HG03103 (cell line): Measurements from ENCODE around the gene LMO2.
"Not testable (repeated sequence)": the region's sequence is repeated elsewhere in the genome, so short reads cannot be mapped to it uniquely, and the experiment has no call there.

Source experiments
- ATAC-seq: cut with Tn5 transposase; IDR thresholded peaks from one replicate; pipeline ENCODE4 v1.9.1; 2021; ENCODE audit warnings: low read depth; ENCODE audit not compliant: unreplicated experiment

The LMO2 gene

GRCh38 chr11:33866936-33867335, 24.9 kb downstream of the LMO2 start:
- no peak for ATAC-seq

DNA sequence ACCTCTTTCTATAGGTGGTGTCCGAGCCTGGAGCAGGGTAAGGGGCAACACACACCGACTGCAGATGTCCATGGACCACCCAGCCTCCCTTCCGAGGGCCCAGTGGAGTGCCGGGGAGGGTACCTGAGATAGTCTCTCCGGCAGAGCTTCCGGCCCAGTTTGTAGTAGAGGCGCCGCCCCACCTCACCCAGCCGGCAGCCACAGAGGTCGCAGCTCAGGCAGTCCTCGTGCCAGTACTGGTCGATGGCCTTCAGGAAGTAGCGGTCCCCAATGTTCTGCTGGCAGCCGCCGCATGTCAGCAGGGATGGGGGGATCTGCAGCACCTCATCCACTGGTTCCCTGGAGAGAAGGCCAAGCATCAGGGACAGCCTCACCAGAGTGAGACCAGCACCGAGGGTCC, 27.4 kb downstream of the LMO2 start:
- no peak for ATAC-seq

DNA sequence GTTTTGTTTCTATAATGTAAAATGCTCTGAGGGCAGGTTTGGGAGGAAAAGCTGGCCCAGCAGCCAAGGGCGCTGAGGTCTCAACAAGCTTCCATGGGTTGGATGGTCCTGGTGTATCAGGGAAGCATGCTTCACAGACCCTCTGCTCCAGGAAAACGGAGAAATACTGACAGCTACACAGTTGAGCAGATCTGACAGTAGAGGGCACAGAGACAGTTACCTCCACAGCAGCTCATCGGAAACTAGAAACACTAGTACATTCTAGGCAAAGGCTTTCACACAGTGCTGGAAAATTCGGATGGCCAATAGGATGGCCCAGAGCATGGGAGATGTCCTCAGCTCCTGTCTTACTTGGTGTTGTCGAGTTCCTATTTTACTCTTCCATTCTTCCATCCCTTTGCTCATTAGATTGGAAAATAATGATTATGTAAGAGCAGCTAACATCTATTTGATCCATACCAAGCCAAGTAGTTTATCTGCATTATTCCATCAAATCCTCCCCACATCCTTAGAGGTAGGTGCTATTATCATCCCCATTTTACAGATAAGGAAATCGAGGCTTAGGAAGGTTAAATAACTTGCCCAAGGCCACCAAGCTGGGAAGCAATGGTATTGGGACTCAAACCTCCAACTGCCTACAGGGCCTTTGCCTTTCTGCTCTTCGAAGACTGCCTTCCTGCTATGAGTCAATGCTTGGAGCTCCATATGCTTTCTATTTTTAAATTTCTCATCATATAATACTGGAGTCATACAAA, 28.3 kb downstream of the LMO2 start:
- no peak for ATAC-seq

DNA sequence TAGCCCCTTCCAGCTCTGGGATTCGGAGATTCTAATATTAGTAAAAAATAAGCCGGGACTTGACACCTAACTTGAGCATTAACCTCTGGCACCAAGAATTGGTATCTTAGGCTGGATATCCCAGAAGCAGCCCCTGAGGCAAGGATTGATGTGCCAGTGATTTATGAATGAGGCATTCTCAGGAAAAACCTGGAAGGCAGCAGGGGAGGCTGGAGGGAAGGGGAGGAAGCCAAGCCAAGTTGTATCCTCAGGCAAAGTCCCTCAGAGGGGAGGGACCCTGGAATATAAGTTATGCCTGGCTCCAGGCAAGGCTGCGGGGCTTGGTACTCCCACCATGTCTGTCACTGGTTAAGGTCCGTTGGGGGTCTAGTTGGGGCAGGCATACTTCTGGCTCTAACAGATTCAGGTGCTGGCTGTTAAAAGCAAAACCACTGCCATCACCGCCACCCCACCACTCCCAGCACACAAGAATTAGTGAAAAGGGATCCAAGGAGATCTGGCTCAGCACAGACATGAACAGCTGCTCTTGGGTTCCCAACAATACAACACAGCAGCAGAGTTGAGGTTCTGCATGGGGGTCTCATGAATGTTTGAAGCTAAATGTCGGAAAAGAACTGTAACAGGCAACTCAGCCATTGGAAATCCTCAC, 29.8 kb downstream of the LMO2 start:
- ATAC-seq: no peak

DNA sequence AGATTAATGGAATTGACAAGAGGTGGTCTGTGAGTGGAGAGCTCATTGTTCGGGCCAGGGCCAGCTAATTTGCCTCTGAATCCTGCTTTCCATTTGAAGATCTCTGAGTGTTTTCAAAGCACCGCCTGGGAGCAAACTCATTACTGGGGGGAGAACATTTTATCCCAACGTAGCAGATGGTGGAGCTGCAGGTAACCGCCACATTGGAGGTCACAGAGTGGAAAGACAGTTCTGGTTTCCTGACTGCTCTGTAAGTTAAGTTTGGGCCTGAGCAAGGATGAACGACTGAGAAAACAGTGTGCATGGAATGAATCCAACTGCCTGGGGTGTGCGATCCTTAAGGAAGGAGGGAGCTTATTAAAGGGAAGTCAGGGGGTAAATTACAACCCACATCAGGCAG, 30.5 kb downstream of the LMO2 start:
- ATAC-seq: no peak

DNA sequence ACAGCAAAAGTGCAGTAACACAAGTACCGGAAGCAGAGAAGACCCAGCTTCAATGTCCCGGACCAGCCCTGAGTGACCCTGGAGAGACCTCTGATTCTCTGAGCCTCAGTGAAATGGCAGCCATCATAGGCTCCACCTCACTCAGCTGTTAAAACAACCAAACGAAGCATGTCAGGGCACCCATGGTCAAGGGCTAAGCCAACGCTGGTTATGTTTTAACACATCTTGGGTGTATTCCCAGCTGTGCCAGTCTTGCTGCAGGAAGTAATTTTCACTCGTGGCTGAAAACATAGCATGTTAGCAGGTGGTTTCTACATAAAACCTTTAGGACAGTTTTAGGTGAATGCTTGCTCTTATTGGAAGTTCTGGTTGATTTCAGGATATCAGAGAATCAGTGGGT, 30.9 kb downstream of the LMO2 start:
- no peak for ATAC-seq

DNA sequence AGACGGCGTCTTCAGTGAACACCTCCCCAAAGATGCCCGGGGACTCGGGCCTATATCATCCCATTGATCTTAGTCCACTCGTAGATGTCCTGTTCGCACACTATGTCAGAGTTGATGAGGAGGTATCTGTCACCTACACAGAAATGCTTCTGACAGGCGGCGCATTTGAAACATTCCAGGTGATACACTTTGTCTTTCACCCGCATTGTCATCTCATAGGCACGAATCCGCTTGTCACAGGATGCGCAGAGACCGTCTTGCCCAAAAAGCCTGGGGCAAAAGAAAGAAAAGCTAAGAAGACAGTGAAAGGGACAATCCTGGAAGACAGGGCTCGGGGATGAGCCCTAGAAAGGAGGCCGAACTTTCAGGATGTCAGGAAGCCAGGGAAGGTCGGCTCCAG, 32.6 kb downstream of the LMO2 start:
- no peak for ATAC-seq

GRCh38 chr11:33857933-33858371, 33.9 kb downstream of the LMO2 start:
- ATAC-seq: no peak

DNA sequence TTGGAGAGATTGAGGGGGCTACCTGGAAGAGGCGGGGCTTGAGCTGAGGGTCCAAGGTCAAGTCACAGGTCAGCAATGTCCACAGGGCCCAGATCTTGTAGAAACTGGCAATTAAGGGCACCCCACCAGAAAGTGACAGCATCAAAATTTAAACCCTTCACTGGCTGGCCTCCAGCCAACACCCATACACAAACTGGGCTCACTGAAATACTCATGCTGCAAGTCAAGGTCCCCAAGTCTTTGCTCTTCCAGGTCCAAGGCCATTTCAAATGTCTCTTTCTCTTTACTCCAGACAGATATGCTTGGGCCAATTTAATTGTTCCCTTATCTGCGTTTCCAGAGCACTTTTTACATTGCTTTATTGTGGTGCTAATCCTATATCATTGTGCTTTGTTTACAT, 36.4 kb downstream of the LMO2 start:
- no peak for ATAC-seq

- no peak for ATAC-seq
Observed at GRCh38 chr11:33848717-33849390, 43.0 kb downstream of the LMO2 start.

- no peak for ATAC-seq
Observed at GRCh38 chr11:33847251-33847650, 44.6 kb downstream of the LMO2 start.

- no peak for ATAC-seq
Observed at GRCh38 chr11:33844236-33844635, 47.6 kb downstream of the LMO2 start.

DNA sequence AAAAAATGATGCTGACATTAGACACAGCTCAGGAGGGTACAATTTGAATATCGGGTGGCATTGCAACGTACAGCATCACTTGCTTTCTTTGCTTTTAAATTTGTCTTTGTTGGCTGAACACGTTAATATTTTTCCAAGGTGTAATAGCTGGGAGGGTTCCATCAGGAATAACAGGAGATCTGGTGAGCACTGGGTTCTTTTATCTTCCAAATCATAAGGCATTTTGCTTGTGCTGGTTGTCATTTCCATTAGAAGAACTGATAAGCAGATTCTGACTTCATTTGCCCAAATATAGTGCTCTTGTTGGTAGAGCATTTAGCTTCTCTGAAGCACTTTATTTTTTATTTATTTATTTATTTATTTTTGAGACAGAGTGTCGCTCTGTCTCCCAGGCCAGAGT, 48.9 kb downstream of the LMO2 start:
- ATAC-seq: no peak

- ATAC-seq: no peak
Observed at GRCh38 chr11:33842236-33842915, 49.5 kb downstream of the LMO2 start.

DNA sequence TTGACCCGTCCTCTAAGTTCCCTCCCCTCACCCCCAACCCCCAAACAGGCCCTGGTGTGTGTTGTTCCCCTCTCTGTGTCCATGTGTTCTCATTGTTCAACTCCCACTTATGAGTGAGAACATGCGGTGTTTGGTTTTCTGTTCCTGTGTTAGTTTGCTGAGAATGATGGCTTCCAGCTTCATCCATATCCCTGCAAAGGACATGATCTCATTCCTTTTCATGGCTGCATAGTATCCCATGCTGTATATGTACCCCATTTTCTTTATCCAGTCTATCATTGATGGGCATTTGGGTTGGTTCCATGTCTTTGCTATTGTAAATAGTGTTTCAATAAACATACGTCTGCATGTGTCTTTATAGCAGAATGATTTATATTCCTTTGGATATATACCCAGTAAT, 53.6 kb downstream of the LMO2 start:
- not testable (repeated sequence) for ATAC-seq

DNA sequence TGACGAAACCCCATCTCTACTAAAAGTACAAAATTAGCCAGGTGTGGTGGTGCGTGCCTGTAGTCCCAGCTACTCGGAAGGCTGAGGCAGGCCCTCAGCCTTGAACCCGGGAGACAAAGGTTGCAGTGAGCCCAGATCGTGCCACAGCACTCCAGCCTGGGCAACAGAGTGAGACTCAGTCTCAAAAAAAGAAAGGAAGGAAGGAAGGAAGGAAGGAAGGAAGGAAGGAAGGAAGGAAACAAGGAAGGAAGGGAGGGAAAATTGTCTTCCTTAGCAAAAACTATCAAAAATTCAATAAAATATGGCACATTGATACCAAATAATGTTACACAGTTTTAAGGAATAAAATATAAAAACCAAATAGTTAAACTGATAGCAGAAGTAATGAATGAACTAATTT, 54.5 kb downstream of the LMO2 start:
- not testable (repeated sequence) for ATAC-seq

GRCh38 chr11:33835143-33835878, 56.6 kb downstream of the LMO2 start:
- no peak for ATAC-seq

DNA sequence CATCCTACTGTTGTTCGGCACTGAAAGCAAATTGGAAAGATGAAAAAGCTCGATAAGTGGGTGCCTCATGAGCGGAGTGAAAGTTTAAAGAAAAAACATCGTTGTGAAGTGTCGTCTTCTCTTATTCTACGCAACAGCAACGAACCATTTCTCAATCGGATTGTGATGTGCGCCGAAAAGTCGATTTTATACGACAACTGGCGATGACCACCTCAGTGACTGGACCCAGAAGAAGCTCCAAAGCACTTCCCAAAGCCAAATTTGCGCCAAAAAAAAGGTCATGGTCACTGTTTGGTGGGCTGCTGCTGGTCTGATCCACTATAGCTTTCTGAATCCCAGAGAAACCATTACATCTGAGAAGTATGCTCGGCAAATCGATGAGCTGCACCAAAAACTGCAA, 59.2 kb downstream of the LMO2 start:
- ATAC-seq: no peak

- no peak for ATAC-seq
Observed at GRCh38 chr11:33830903-33831648, 60.8 kb downstream of the LMO2 start.
